DMS79 (cell line): ENCODE measurements around the gene VPS13A.
"Not testable (repeated sequence)": the region's sequence is repeated elsewhere in the genome, so short reads cannot be mapped to it uniquely, and the experiment has no call there.

ENCODE experiments used
- DNase-seq: peaks from one replicate; lab custom pipeline; 2025; lab: John Stamatoyannopoulos, UW

The VPS13A gene

DNA sequence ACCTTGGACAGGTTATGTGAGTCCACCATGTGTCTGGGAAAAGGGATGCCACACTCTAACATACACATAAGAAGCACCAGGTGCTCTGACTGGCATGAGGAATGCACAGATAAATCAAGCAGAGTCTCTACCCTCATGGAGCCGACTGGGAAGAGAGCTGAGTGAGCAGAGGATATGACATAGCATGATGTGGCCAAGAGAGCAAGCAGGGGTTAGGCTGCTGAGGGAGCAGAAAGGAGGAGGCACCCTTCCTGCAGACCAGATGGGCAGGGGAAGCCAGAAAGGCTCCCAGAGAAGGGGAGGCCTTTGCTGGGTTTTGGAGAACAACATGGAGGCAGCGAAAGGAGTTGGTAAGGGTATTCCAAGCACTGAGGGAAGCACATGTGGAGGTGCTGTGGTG lies 247.7 kb downstream of the VPS13A start:
- DNase-seq, result no peak

DNA sequence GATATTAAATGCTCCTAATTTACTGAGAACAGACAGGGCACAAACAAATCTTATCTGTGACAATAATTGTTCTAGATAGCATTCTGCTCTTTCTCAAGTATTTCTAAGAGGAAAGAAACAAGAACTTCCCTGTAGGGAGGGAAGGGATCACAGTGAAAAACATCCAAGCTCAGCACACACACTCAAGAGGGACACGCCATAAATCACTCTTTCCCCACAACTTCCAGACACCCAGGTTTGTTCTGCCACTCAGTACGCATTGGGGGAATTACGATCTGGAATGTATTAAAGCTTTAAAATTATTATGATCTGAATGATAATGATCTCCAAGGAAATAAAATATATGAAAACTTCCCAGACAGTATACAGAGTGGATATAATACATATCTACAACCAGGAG lies 249.4 kb downstream of the VPS13A start:
- DNase-seq, result no peak

DNA sequence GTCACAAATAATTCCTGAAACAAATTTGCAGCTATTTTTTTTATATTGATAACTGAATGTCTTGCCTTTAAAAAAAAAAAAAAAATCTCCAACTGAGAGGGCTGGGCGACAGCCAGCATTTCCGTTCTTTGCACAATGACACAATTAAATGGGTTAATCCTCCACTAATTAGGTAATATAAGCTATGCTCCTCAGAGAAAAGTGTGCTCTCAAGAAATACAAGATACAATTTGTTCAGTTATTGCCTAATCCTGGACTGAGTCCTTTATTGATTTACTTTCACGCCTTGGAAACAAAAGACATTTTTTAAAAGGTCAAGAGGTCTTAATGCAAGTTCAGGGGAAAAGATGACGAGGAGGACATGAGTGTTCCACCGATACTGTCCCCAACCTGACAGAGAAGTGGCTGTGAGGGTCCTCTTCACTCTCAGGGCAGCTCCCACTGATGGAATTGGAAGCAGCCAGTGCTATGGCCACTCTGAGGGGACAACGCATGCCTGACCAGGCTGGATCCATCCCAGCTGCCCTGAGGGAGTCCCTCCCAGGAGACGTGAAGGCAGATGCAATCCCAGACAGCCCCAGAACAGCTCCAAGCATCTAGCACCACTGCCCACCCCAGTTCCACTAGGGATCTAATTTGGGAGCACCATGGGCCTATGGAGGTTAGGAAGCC lies 250.1 kb downstream of the VPS13A start:
- no peak for DNase-seq

DNA sequence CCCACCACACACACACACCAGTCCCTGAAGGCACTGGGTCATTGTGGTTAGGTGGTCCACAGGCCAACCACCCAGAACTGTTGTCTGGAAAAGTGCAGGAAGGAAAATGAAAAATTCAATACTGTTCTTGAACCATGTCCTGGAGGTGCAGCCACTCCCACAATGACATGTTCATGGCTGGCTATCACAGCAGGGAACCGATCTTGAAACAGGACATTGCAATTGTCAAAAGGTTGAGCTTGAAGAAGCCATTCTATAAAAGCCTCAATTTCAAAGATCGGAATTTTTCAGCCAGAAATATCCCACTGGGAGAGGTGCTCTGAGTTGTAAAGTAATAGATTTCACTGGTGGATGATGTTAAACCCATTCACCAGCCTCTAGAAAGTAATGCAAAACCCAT lies 252.6 kb downstream of the VPS13A start:
- DNase-seq, result no peak

DNA sequence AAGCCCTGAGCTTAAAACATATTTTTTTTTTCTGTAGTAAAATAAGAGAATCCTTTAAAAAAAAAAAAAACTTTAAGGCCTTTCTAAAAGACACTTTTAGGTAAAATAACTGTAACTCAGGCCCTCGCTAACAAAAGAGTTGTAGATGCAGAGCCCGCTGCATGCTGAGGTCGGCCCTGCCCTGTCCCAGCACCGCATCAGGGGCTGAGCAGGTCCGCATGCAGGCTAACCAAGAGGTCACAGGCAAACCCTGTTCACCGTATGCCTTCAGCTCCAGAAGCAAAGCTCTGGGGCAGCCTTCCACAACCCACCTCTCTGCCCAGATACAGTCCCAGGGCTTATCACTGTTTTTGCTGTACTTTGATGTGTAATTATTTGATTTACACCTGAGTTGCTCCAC lies 254.7 kb downstream of the VPS13A start:
- DNase-seq, result no peak

DNA sequence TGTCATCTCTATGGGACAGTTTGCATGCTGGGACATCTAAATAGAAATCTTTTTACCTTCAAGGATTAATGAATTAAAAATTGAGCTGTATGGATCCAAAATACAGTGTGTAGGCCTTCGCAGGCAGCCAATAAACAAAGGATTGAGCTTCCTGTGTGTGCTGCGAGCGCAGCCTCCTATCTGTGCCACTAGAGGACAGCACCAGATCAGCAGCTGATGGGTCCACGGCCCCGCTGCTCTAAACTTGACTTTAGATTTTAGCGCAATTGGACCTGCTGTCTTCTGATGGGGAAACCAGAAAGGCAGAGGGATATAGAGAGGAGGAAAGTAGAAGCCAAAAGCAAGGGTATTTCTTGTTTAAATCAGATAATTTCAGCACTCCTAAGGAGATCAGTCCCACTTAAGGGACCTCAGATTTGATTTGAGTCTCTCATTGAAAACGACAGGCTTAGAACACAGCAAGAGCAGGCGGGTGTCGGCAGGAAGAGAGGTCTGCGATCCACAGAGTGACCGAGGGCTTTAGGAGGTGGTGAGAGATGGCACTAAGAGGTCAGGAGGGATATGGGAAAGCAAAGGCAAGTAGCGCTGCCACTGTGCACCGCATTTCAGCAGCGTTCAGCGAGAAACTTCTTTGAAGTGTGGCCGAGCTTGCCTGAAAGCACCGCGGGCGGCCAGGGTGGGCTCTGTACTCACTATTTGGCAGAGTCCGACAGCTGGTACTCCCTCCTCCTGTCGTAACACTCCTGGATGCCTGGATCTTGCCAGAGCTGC lies 256.5 kb downstream of the VPS13A start:
- DNase-seq, result no peak

DNA sequence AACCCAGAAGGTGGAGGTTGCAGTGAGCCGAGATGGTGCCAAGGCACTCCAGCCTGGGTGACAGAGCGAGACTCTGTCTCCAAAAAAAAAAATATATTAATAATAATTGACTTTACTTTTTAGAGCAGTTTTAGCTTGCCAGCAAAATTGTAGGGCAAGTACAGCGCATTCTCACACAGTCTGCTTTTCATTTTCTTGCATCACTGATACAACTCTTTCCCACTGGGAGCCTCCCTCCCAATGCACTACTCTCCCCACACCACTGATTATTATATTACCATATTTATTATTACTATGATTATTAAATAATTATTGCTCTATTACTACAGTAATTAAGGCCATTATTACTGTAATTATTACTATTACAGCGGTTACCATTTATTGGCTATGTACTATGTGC lies 257.9 kb downstream of the VPS13A start:
- DNase-seq, result no peak

DNA sequence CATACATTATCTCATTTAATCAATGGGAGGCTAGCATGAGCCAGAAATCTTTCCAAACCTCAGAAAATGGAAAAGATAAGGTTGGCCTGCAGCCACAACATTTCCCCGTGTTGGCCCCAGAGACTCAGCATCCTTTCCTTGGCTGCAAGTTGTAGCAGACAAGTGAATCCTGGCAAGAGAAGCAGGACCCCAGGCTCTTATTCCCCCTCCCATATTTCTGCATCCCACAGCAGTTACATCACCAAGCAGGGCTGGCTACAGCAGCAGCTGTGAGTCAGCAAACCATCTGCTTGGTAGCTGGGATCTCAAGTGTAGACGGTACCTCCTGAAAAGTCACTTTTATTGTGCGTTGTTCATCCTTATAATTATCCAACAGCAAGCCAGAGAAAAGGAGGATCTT lies 258.4 kb downstream of the VPS13A start:
- DNase-seq, result no peak

DNA sequence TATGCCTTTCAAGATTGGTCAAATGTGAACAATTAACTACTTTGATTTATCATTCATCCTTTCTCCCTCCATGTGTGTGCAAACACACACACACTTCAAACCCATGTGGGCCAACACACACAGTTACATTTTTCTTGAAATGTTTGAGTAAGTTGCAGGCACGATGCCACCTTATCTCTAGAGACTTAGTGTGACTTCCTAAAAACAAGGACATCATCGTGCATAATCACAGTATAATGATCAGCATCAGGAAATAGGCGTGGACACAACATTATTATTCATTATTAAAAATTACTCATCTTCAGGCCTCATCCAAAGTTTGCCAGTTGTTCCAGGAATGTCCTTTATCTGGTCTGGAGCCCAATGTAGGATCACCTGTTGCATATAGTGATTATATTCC lies 261.3 kb downstream of the VPS13A start:
- no peak for DNase-seq

DNA sequence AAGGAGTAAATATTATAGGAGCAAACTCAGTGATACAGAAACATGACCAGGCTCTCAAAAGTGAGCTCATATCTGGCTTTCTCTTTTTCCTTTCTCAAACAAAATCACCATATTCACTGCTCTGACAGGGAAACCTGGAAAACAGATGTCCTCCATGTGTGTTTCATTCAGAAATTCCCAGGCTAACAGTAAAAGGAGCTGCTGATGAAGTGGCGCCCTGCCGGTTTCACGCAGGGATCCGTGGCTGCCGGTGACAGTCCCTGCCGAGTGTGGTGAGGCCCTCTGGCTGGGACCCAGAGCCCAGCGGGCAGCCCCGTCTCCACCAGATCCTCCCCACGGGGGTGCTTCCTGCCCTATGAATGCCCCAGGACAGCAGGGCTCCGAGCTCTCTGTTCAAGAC lies 262.7 kb downstream of the VPS13A start:
- DNase-seq, result peak; percentile 11

DNA sequence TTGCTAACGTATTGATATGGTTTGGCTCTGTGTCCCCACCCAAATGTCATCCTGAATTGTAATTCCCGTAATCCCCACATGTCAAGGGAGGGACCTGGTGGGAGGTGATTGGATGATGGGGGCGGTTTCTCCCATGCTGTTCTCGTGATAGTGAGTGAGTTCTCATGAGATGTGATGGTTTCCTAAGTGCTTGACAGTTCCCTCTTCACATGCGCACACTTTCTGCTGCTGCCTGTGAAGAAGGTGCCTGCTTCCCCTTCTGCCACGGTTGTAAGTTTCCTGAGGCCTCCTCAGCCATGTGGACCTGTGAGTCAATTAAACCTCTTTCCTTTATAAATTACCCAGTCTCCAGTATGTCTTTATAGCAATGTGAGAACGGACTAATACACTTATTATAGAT lies 263.8 kb downstream of the VPS13A start:
- DNase-seq, result not testable (repeated sequence)

DNA sequence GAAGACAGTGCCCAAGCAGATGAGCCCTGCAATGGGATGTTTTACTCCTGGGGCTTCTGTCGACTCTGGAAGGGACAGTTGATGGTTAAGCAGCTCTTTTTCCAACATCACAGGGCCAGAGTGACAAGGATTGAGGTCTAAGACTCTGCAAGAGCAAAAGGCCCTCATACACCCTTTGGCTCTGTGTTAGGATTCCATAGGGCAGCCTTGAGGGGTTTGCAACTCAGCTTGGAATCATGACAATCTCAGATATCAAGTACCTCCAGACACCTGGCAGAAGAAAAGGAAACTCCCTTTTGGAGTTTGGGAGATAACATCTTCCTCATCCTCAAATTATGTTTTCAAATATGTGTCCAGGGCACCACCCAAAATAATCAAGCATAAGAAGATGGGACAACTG lies 265.1 kb downstream of the VPS13A start:
- no peak for DNase-seq

DNA sequence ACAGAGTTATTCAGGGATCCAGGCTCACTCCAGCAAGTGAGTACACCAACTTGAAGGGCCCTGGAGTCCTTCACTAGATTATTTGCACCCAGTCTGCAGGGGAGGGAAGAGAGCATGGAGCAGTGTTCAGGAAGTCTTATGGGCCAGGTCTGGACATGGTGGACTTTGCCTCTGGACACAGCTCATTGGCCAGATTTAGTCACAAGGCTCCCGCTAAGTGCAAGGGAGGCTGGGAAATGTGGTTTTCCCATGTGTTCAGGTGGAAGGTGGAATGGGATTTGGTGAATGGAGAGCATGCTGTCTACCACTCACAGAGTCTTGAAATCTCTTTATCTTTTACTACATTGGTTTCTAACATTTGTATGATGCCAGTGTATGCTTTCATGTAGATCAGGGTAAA lies 270.3 kb downstream of the VPS13A start:
- no peak for DNase-seq

DNA sequence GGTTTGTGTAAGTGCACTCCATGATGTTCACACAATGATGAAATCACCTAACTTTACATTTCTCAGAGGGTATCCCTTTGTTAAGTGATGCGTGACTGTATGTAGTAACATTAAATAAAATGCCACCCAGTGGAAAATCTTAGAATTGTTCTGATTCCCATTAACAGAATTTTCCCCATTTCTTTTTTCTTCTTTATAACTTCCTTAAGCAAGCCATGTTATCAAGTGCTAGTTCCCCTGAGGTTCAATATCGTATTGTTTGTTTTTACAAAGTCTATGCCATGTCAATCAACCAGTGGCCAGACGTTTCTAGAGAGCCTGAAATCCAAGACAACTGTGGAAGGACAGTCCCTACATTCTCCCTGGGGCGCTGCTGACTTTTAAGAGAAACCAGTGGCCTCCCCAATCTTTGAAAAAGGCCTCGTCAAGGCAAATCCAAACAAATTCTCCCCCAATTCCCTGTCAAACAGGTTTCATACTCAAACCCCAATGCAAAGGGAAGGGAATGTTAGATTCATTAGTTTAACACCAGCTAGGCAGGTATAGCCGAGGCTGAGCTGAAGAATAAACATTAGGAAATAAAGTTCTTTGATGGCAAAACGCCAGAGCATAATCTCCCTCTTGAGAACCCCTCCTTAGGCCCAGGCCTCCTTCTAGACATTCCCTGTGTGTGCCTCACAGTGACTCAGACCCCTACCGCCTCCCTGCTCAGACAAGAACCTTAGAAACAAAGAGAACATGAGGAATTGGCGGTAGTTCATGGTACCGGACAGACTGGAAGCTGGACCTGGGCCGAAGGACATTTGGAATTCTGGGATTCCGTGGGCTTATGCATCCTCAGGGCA lies 272.1 kb downstream of the VPS13A start:
- DNase-seq, result peak; percentile 2

DNA sequence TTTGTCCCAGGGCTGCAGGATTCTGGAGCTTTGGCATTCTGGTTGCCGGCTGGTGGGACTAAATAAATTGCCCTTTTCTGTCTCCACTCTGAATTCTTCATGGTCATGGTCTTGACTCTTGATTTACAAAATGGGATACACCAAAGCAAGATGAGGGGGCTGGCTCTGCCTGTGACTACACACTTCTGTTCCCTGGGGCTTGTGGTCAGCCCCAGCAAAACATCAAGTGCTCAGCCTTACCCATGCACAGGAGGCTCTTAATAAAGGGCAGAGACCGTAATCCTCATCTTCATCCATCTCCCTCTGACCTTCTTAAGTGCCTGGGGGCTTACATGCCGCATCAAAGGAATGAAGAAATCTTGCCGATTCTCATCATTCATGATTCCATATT lies 272.7 kb downstream of the VPS13A start:
- no peak for DNase-seq

DNA sequence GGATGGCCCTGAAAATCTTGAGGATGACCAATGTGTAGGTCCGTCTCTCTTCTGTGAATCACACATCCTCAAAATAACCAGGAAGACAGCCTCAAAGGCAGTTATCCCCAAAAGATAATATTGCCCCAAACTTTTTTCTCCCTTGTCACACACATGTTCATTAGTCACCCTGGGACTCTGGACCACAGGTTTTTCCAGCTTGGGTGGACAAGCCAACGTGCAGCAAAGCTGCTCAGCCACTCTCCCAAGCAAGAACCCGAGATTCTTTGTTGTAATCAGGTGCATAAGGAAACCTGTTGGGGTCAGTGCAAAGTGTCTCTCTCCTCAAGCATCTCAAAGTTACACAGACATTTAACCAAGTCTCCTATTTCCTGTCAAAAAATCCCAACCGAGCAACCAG lies 274.2 kb downstream of the VPS13A start:
- DNase-seq, result no peak

DNA sequence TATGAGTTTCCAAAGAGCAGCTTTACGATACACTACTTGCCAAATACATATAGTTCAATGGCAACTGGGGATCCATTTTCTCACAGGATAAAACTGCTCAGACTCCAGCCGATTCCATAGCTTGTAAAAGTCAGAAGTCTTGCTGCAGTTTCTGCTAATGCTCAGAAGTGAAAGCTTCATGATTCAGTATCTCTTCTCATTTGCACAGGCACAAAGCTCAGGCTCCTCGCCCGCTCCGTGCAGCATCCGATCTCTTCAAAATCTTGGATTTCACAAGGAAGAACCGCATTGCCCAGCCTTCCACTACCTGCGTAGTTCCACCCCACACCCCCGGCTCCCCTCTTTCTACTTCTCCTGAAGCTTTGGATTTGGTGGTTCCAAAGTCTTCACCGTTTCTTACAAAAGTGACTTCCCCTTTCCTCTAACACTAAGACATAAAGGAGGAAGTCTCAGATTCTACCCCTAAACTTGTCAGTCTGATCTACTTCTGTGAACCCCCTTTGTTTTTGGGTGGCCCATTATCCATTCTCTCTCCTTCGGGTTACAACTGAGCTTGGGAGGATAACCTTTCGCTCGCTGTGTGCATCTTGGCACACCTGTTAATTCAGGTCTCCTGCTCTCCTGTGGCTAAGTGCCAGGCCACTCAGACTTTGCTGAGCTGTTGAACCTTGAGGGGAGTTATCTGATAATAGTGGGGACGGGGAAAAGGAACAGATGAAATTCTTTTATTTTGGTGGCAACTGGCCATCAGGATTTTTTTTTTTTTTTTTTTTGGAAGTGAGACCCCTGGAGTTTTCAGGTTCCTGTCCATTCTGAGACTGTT lies 276.7 kb downstream of the VPS13A start:
- DNase-seq, result peak; percentile 5

DNA sequence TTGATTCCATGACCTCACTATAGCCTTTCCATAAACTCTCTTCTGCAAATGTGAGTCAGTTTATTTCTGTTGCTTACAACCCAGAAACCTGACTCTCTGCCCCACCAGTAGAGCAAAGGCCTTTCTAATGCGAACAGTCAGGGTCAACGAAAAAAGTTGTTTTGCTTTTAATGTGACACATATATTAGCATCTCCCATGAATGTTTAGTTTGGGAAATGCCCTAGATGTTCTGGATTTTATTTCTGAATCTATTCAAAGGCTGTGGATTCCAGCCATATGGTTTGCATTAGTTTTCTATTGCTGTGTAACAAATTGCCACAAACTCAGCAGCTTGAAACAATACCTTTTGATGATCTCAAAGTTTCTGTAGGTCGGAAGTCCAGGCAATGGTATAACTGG lies 277.3 kb downstream of the VPS13A start:
- DNase-seq, result no peak

DNA sequence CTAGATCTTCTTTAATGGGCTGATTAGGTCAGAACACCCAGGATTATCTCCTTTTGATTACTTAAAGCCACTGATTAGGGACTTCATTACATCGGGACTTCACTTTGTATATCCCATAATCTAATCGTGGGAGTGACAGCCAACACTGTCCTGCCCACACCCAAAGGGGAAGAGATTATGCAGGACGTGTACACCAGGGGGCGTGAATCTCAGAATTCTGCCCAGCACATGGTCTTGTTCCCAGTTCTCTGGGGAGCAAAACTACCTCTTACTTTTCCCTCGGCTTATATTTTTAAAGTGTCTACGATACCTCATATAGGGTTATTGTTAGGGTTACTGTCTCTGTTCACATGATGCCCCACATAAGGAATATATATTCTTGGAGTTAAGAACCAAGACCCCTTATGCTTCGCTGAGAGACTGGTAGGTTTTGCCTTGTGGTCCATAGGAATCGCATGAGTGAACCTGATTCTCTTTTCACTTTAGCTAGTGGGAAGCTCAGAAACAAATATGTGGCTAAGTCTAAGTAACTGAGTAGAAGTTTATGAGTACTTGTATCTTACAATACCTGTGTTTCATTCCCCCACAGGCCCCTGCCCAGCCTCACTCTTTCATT lies 278.1 kb downstream of the VPS13A start:
- DNase-seq, result no peak

DNA sequence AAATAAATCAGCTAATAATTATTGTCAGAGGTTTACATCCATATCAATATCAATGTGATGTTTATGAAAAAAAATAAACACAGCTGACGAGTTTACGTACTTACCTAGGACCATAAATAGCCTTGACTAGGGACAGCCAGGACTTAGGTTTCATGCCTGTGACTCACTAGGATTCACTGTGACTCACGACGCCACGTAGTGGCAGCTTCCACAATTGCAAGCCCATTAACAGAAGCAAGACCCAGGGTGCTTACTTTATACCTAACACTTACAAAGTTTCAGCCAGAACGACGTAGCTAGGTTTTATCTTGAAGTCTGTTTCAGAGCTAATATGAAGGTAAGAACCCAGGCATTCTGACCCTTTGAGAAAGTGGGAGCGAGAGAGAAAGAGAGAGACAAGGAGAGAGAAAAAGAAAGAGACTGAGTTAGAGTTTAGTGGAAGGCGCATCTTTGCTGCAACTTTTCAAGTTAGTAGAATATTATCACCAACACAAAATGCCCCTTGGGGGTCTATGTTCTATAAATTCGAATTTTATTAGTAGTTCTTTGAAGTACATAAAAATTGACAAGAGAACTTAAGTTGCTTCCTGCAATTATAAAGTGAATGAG lies 279.6 kb downstream of the VPS13A start:
- DNase-seq, result peak; percentile 31

DNA sequence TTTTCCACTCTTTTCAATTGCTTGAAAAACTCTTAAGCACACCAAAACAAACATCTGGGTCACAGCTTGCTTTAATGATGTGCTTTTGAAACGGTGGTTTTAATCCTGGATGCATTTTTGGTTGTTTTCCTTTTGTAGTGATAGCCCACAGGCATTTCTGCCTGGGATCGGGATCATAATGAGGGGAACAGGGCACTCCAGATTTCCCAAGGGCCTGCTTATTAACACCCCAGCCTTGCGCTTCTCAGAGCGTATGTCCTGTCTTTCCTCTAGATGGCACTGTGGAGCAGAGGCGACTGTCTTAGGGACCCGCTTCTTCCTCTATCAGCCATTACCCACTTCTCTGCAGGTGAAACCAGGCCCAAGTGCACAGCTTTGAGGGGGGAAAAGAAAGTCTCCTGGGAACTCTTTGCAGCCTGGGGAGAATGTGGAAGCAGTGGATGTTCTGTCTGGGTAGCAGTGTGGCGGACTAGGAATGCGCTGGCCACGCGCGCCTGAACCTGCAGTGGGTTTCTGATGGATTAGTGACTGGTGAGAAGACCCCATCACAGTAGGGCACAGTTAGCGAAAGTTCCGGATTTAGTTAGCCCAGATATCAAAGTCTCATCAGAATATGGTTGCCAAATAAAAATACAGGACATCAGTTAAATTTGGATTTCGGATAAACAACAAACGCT lies 280.7 kb downstream of the VPS13A start:
- peak; percentile 58 for DNase-seq
